Endothelial cell of umbilical vein (primary cell): ENCODE data around the gene PAK2. TPM values are rescaled to one million over a fixed set of nuclear protein-coding genes. Genes with fewer than 3 reads are reported as not detected.

Source experiments
- BruUV-seq: library from RNA; stranded (reverse); fragments of 400-500 nt; replicated peaks from 2 replicates; lab custom pipeline; 2021; lab: Mats Ljungman, UMichigan
- CTCF ChIA-PET: fragments of 300-600, 350-600 bp; sonication (Branson Sonifier 250); formaldehyde crosslinking; loops from one replicate; lab custom pipeline; 2021; ENCODE audit warnings: antibody characterized with exemption, inconsistent platforms; lab: Charles Lee
- POLR2A ChIA-PET: fragments of 300-600, 350-600 bp; sonication (Branson Sonifier 250); formaldehyde crosslinking; loops from one replicate; lab custom pipeline; 2021; ENCODE audit warnings: antibody characterized with exemption, inconsistent platforms; lab: Charles Lee
- DNase-seq: peaks from one replicate; pipeline ENCODE4 v3.0.0-alpha.2; 2011; ENCODE audit warnings: low read depth, low spot score
- FAIRE-seq: peaks from 2 replicates; lab custom pipeline; 2011; peaks lifted over from hg19 to GRCh38; lab: Jason Lieb, UNC
- H2AFZ ChIP-seq: 2 replicates; pipeline ENCODE4 v1.6.0; 2012; ENCODE audit warnings: low read depth, low read length, control low read depth, inconsistent platforms
- H3K27ac ChIP-seq: 2 replicates; pipeline ENCODE4 v1.5.1; 2011; ENCODE audit warnings: low read depth, mild to moderate bottlenecking, control low read depth, low read length, moderate library complexity; ENCODE audit not compliant: insufficient read depth
- H3K27me3 ChIP-seq, 2 experiments: 2 replicates each; pipeline versions ENCODE4 v1.6.0 to v1.6.1; 2011; ENCODE audit warnings: low read length in 2 of 2, mixed read lengths in 1 of 2; ENCODE audit not compliant: control insufficient read depth in 2 of 2, insufficient read depth in 2 of 2
- H3K36me3 ChIP-seq, 2 experiments: 2 replicates in 1 of 2; 3 replicates in 1 of 2; pipeline ENCODE4 v1.5.1; 2011; ENCODE audit warnings: low read length in 2 of 2, mild to moderate bottlenecking in 1 of 2, moderate library complexity in 1 of 2; ENCODE audit not compliant: control insufficient read depth in 2 of 2, insufficient read depth in 2 of 2; ENCODE audit errors: extremely low read depth in 1 of 2
- H3K4me1 ChIP-seq: 3 replicates; pipeline ENCODE4 v1.5.1; 2011; ENCODE audit warnings: mild to moderate bottlenecking, low read length; ENCODE audit not compliant: control insufficient read depth, insufficient read depth; ENCODE audit errors: extremely low read depth
- H3K4me2 ChIP-seq: 2 replicates; pipeline ENCODE4 v1.6.1; 2011; ENCODE audit warnings: low read length, control low read depth, mixed read lengths; ENCODE audit not compliant: insufficient read depth
- H3K4me3 ChIP-seq, 3 experiments: fragments of 200-600 bp in 1 of 3; sonication (generic), shearing (Covaris generic) in 1 of 3; replicated peaks in 1 of 3; 2 replicates each; pipeline ENCODE4 v1.5.1; 2011 to 2016; ENCODE audit warnings: control low read depth in 3 of 3, low read length in 3 of 3, mild to moderate bottlenecking in 2 of 3, inconsistent platforms in 1 of 3, low read depth in 1 of 3, moderate library complexity in 1 of 3; ENCODE audit not compliant: insufficient read depth in 1 of 3
- H3K79me2 ChIP-seq: 2 replicates; pipeline ENCODE4 v1.6.0; 2012; ENCODE audit warnings: low read length, inconsistent platforms; ENCODE audit not compliant: control insufficient read depth, insufficient read depth
- H3K9ac ChIP-seq: replicated peaks from 2 replicates; pipeline ENCODE3; 2011; ENCODE audit warnings: low read length, control low read depth; ENCODE audit not compliant: insufficient read depth; ENCODE audit errors: extremely low read depth
- H3K9me1 ChIP-seq: replicated peaks from 3 replicates; pipeline ENCODE4 v1.6.0; 2011; ENCODE audit warnings: mild to moderate bottlenecking, low read length; ENCODE audit not compliant: control insufficient read depth, insufficient read depth; ENCODE audit errors: extremely low read depth
- H3K9me3 ChIP-seq: replicated peaks from 2 replicates; pipeline ENCODE4 v1.5.1; 2012; ENCODE audit warnings: low read length, inconsistent platforms; ENCODE audit not compliant: control insufficient read depth, insufficient read depth
- H4K20me1 ChIP-seq: replicated peaks from 2 replicates; pipeline ENCODE3; 2011; ENCODE audit warnings: mild to moderate bottlenecking, low read length; ENCODE audit not compliant: control insufficient read depth, insufficient read depth; ENCODE audit errors: extremely low read depth
- EZH2 ChIP-seq: IDR thresholded peaks from 2 replicates; pipeline ENCODE4 v1.6.1; 2012; ENCODE audit warnings: borderline replicate concordance, low read depth, mild to moderate bottlenecking, moderate library complexity, low read length, inconsistent platforms; ENCODE audit not compliant: severe bottlenecking
- FOS ChIP-seq: IDR thresholded peaks from 2 replicates; pipeline ENCODE4 v1.6.1; 2011; ENCODE audit warnings: mild to moderate bottlenecking, low read length, moderate library complexity, borderline replicate concordance; ENCODE audit not compliant: insufficient read depth
- GATA2 ChIP-seq: IDR thresholded peaks from 2 replicates; pipeline ENCODE4 v1.7.0; 2011; ENCODE audit warnings: low read depth, mild to moderate bottlenecking, moderate library complexity, mixed read lengths, low read length; ENCODE audit not compliant: insufficient read length, insufficient read depth
- JUN ChIP-seq: IDR thresholded peaks from 2 replicates; pipeline ENCODE4 v1.6.1; 2011; ENCODE audit warnings: borderline replicate concordance, low read depth; ENCODE audit not compliant: insufficient read length, insufficient read depth
- MYC ChIP-seq: IDR thresholded peaks from one replicate; pipeline ENCODE4 v1.6.1; 2011; ENCODE audit warnings: mild to moderate bottlenecking, low read depth, low read length
- POLR2A ChIP-seq: IDR thresholded peaks from 2 replicates; pipeline ENCODE4 v1.6.1; 2012; ENCODE audit warnings: low read depth, mild to moderate bottlenecking, control low read depth, low read length
- POLR2AphosphoS5 ChIP-seq: IDR thresholded peaks from 2 replicates; pipeline ENCODE4 v1.6.1; 2012; ENCODE audit warnings: low read depth, mild to moderate bottlenecking, control low read depth, low read length, moderate library complexity; ENCODE audit not compliant: insufficient read depth
- dilution Hi-C: fragments of 300-500 bp; cut with MboI; formaldehyde crosslinking; loops from one replicate; pipeline ENCODE4 v1.15.0; 2019; ENCODE audit warnings: low sequenced_read_pairs; ENCODE audit not compliant: extremely low pct_ligation_motif_present
- intact Hi-C: fragments of 100-400 bp; cut with micrococcal nuclease; formaldehyde crosslinking; loops from one replicate; pipeline ENCODE4 v1.10.0; 2022
- polyA plus RNA-seq, 4 experiments: library from polyadenylated mRNA; depleted of rRNA in 3 of 4; stranded (reverse) in 3 of 4; unstranded in 1 of 4; fragments of >200 nt; gene quantifications; 2 replicates each; pipeline versions ENCODE4 v1.2.1 to v1.2.3, GENCODE V29; 2011 to 2012; ENCODE audit warnings: missing spikeins in 1 of 4
- total RNA-seq: library from RNA; stranded (reverse); gene quantifications from 2 replicates; pipeline ENCODE4 v1.2.3, GENCODE V29; 2021
- TF ChIP-seq, protein P1 (sequence below), 2 donors: IDR thresholded peaks; 1 replicate in 1 of 2; 2 replicates in 1 of 2; pipeline ENCODE4 v1.5.1; 2011; ENCODE audit warnings: low read length in 2 of 2, mild to moderate bottlenecking in 2 of 2, moderate library complexity in 2 of 2, control low read depth in 1 of 2, inconsistent platforms in 1 of 2, low read depth in 1 of 2; ENCODE audit not compliant: insufficient read depth in 1 of 2; ENCODE audit errors: extremely low read depth in 1 of 2
- TF ChIP-seq, protein P2 (sequence below): IDR thresholded peaks from 2 replicates; pipeline ENCODE4 v1.6.1; 2011; ENCODE audit not compliant: insufficient read depth, insufficient read length

PAK2 gene
- total and polyA plus RNA-seq, 2 donors (not counting 3 experiments of a cell fraction or from before 2014, with no cell fraction given), result 22.6 to 98.9 TPM

DNA sequence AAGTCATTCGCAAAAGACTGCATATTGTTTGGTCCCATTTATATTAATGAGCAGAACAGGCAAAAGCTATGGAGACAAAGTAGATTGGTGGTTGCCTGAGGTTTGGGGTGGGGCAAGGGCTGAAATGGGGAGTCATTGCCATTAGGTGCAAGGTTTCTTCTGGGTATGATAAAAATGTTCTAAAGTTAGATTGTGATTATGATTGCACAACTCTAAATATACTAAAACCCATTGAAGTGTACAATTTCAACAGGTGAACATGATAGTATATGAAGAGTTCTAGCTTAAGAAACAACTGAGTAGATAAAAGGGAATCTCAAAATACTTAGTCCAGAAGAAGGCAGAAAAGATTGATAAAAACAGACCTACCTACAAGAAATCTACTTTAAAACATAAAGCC, 56.7 kb downstream of the PAK2 start:
- no TSS peak for BruUV-seq
- TF ChIP-seq JUN, result no peak
- TF ChIP-seq GATA2, result no peak
- TF ChIP-seq EZH2, result no peak
- TF ChIP-seq, protein P1, sequence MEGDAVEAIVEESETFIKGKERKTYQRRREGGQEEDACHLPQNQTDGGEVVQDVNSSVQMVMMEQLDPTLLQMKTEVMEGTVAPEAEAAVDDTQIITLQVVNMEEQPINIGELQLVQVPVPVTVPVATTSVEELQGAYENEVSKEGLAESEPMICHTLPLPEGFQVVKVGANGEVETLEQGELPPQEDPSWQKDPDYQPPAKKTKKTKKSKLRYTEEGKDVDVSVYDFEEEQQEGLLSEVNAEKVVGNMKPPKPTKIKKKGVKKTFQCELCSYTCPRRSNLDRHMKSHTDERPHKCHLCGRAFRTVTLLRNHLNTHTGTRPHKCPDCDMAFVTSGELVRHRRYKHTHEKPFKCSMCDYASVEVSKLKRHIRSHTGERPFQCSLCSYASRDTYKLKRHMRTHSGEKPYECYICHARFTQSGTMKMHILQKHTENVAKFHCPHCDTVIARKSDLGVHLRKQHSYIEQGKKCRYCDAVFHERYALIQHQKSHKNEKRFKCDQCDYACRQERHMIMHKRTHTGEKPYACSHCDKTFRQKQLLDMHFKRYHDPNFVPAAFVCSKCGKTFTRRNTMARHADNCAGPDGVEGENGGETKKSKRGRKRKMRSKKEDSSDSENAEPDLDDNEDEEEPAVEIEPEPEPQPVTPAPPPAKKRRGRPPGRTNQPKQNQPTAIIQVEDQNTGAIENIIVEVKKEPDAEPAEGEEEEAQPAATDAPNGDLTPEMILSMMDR (IDR thresholded peaks at IDR 0.05; ENCODE audit: extremely low read depth in 1 of 2, insufficient read depth in 1 of 2, low read depth in 1 of 2, low read length in 2 of 2), result no peak
- no peak for TF ChIP-seq POLR2A
- TF ChIP-seq MYC, result no peak
- no peak for TF ChIP-seq POLR2AphosphoS5
- TF ChIP-seq, protein P2, sequence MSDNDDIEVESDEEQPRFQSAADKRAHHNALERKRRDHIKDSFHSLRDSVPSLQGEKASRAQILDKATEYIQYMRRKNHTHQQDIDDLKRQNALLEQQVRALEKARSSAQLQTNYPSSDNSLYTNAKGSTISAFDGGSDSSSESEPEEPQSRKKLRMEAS, result no peak
- no peak for TF ChIP-seq FOS
- Histone ChIP-seq H3K27me3 (no peaks in the 10 kb centered on the region), H3K9ac (no peak overlapping the region), H3K4me3 (no peak overlapping the region), H3K27ac (no peak overlapping the region), H3K4me2 (no peak overlapping the region), H3K9me1 (no peaks in the 10 kb centered on the region), H4K20me1 (peaks cover 2% of the 10 kb centered on the region), H3K4me1 (peaks cover 23% of the 10 kb centered on the region), H3K36me3 (peaks cover 0 to 7% of the 10 kb centered on the region in 2 experiments), H3K9me3 (no peaks in the 10 kb centered on the region), H2AFZ (no peak overlapping the region), H3K79me2 (peaks cover 28% of the 10 kb centered on the region)
- dilution Hi-C loops (no loop called here), intact Hi-C loops (no loop called here)
- no peak for FAIRE-seq
- no peak for DNase-seq
- POLR2A ChIA-PET, result no interaction called here
- CTCF ChIA-PET, result interaction anchor here (1.1 kb wide), 1 partner anchor 187 kb away, joined by 3 read pairs; no protein-coding TSS in a partner anchor
